ENCODE data around the gene KCTD1. TPM values are rescaled to one million over a fixed set of nuclear protein-coding genes. Genes with fewer than 3 reads are reported as not detected.

Gene KCTD1
- 11.4 and 13.9 TPM in 2 replicates for total RNA-seq

GRCh38 chr18:26548415-26549262, at the start of gene KCTD1:
KCTD1 (minus strand) TSS chr18:26548553; CDS start chr18:26548536, 17 bp downstream.

Small RNAs within 50 kb of the gene (small RNA-seq; reads per million reads assigned to genes)
- gene MIR8057 (ENCODE audit: low replicate concordance), result not detected

All from placental pericyte (primary cell).